Measurements from ENCODE around the gene SLC35A1. TPM values are rescaled to one million over a fixed set of nuclear protein-coding genes. Genes with fewer than 3 reads are reported as not detected.

The SLC35A1 gene
- total RNA-seq, 1 donor from 2014 or later, result 41.0 TPM

DNA sequence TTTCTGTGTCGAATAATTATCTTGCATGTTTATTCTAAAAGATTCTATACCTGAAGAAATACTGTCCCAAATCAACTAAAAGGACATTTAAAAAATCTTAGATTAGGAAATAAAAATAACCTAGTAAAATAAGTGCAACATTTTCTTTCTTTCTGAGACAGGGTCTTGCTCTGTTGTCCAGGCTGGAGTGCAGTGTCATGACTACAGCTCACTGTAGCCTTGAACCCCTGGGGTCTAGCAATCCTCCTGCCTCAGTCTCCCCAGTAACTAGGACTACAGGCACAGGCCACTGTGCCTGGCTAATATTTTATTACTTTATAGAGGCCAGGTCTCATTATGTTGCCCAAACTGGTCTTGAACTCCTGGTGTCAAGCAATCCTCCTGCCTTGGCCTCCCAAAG lies 68.3 kb downstream of the SLC35A1 start:
- Histone ChIP-seq H3K27ac (peak overlapping the region; percentile 51), H3K4me1 (peaks cover 5% of the 10 kb centered on the region), H3K27me3 (ENCODE audit: low read depth) (no peaks in the 10 kb centered on the region), H3K4me3 (no peak overlapping the region), H3K36me3 (peaks cover 59% of the 10 kb centered on the region), H3K9me3 (no peaks in the 10 kb centered on the region)
- TF ChIP-seq, protein P1, sequence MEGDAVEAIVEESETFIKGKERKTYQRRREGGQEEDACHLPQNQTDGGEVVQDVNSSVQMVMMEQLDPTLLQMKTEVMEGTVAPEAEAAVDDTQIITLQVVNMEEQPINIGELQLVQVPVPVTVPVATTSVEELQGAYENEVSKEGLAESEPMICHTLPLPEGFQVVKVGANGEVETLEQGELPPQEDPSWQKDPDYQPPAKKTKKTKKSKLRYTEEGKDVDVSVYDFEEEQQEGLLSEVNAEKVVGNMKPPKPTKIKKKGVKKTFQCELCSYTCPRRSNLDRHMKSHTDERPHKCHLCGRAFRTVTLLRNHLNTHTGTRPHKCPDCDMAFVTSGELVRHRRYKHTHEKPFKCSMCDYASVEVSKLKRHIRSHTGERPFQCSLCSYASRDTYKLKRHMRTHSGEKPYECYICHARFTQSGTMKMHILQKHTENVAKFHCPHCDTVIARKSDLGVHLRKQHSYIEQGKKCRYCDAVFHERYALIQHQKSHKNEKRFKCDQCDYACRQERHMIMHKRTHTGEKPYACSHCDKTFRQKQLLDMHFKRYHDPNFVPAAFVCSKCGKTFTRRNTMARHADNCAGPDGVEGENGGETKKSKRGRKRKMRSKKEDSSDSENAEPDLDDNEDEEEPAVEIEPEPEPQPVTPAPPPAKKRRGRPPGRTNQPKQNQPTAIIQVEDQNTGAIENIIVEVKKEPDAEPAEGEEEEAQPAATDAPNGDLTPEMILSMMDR (IDR thresholded peaks at IDR 0.05), result no peak
- no peak for DNase-seq
- intact Hi-C loops (cut with DNase I), result no loop called here
- no peak for ATAC-seq

- Histone ChIP-seq H3K27ac (no peak overlapping the region), H3K4me1 (peaks cover 5% of the 10 kb centered on the region), H3K36me3 (peaks cover 63% of the 10 kb centered on the region), H3K4me3 (no peak overlapping the region), H3K9me3 (no peaks in the 10 kb centered on the region), H3K27me3 (ENCODE audit: low read depth) (no peaks in the 10 kb centered on the region)
- DNase-seq (no peak), ATAC-seq (no peak)
- TF ChIP-seq, protein P1 (IDR thresholded peaks at IDR 0.05), result no peak
- intact Hi-C loops (cut with DNase I), result no loop called here
These were observed 69.0 kb downstream of the SLC35A1 start for GRCh38 chr6:87541744-87542143.

- Histone ChIP-seq H3K27me3 (ENCODE audit: low read depth) (no peaks in the 10 kb centered on the region), H3K27ac (no peak overlapping the region), H3K4me3 (no peak overlapping the region), H3K4me1 (peaks cover 5% of the 10 kb centered on the region), H3K9me3 (no peaks in the 10 kb centered on the region), H3K36me3 (peaks cover 78% of the 10 kb centered on the region)
- ATAC-seq (no peak), DNase-seq (no peak)
- intact Hi-C loops (cut with DNase I), result no loop called here
- TF ChIP-seq, protein P1 (IDR thresholded peaks at IDR 0.05), result no peak
These were observed 71.1 kb downstream of the SLC35A1 start for GRCh38 chr6:87543696-87544473.

- no peak overlapping the region for H3K4me3 ChIP-seq
- intact Hi-C loops (cut with DNase I), result no loop called here
- H3K27ac ChIP-seq, result no peak overlapping the region
- ATAC-seq, result no peak
- peaks cover 5% of the 10 kb centered on the region for H3K4me1 ChIP-seq
- H3K36me3 ChIP-seq, result peaks cover 78% of the 10 kb centered on the region
- no peak for DNase-seq
- TF ChIP-seq, protein P1 (IDR thresholded peaks at IDR 0.05), result no peak
- no peaks in the 10 kb centered on the region for H3K9me3 ChIP-seq
- H3K27me3 ChIP-seq (ENCODE audit: low read depth), result no peaks in the 10 kb centered on the region
These were observed 71.6 kb downstream of the SLC35A1 start for GRCh38 chr6:87544474-87544735.

DNA sequence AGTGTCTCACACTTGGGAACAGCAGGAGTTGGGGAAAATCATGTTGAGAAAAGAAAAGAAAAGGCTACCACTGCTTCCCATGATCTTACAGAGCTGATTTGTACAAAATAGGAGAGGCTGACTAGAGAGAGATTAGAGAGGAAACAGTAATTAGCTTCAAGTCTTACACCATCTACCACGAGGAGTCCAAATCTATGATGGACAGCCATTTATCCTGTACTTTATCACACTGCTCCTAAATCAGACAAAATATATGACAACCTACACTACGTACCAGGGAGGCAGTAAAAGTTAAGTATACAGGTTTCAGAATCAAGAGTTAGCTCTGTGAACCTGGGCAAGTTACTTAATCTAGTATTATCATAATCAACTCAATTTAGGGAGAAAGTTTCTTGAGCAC lies 79.0 kb downstream of the SLC35A1 start:
- Histone ChIP-seq H3K4me3 (no peak overlapping the region), H3K4me1 (no peaks in the 10 kb centered on the region), H3K9me3 (no peaks in the 10 kb centered on the region), H3K27me3 (ENCODE audit: low read depth) (no peaks in the 10 kb centered on the region), H3K27ac (no peak overlapping the region), H3K36me3 (peaks cover 74% of the 10 kb centered on the region)
- DNase-seq, result no peak
- intact Hi-C loops (cut with DNase I), result no loop called here
- TF ChIP-seq, protein P1 (IDR thresholded peaks at IDR 0.05), result no peak
- ATAC-seq, result no peak

Data from lower lobe of right lung (tissue), 2 donors.